HEK293 (cell line): ENCODE measurements around the gene SF3B6.

ENCODE experiments used
- CTCF ChIA-PET: fragments of 350-600 bp; formaldehyde crosslinking; extraction: SDS; loops from one replicate; lab custom pipeline; 2021; ENCODE audit warnings: antibody characterized with exemption; lab: Yijun Ruan, JAX
- POLR2A ChIA-PET: fragments of 300-600 bp; formaldehyde crosslinking; extraction: SDS; loops from one replicate; lab custom pipeline; 2020; ENCODE audit warnings: antibody characterized with exemption, inconsistent platforms; lab: Yijun Ruan, JAX
- H3K27ac ChIP-seq: fragments of 200-500 bp; sonication (Bioruptor generic); 2 replicates; pipeline ENCODE4 v1.5.1; 2014; ENCODE audit warnings: low read depth, low read length, control low read depth, inconsistent platforms; ENCODE audit errors: extremely low read depth
- H3K36me3 ChIP-seq, 2 experiments: fragments of 200-500 bp in 1 of 2; sonication (Bioruptor generic) in 1 of 2; 1 replicate in 1 of 2; 2 replicates in 1 of 2; pipeline ENCODE4 v1.5.1; 2014 to 2017; ENCODE audit warnings: inconsistent platforms in 2 of 2, low read length in 2 of 2; ENCODE audit not compliant: control insufficient read depth in 2 of 2, insufficient read depth in 1 of 2
- H3K4me1 ChIP-seq: fragments of 200-500 bp; sonication (Bioruptor generic); 2 replicates; pipeline ENCODE4 v1.5.1; 2014; ENCODE audit warnings: mild to moderate bottlenecking, low read length, inconsistent platforms; ENCODE audit not compliant: control insufficient read depth, insufficient read depth
- H3K4me3 ChIP-seq: 2 replicates; pipeline ENCODE4 v1.5.1; 2011; ENCODE audit warnings: low read depth, mild to moderate bottlenecking, control low read depth, low read length, moderate library complexity
- H3K9me3 ChIP-seq: fragments of 200-500 bp; sonication (Bioruptor generic); 2 replicates; pipeline ENCODE4 v1.5.1; 2014; ENCODE audit warnings: low read depth, low read length, inconsistent platforms; ENCODE audit not compliant: control insufficient read depth, insufficient read depth
- BCL6B ChIP-seq: fragments of 450-650 bp; formaldehyde crosslinking; IDR thresholded peaks from 2 replicates; pipeline ENCODE4 v1.5.1; 2017; ENCODE audit warnings: missing biosample characterization, missing genetic modification characterization
- HOXA7 ChIP-seq: sonication (generic); formaldehyde crosslinking; IDR thresholded peaks from 2 replicates; pipeline ENCODE4 v1.8.1; 2022; ENCODE audit warnings: missing genetic modification reagents, borderline replicate concordance
- IKZF3 ChIP-seq: fragments of 450-650 bp; IDR thresholded peaks from 2 replicates; pipeline ENCODE4 v1.5.0; 2018; ENCODE audit warnings: missing biosample characterization, mild to moderate bottlenecking, missing genetic modification characterization, moderate library complexity
- KLF16 ChIP-seq: fragments of 450-650 bp; formaldehyde crosslinking; IDR thresholded peaks from 2 replicates; pipeline ENCODE4 v1.5.1; 2017; ENCODE audit warnings: missing biosample characterization, missing genetic modification characterization
- KLF9 ChIP-seq: fragments of 450-650 bp; formaldehyde crosslinking; IDR thresholded peaks from 2 replicates; pipeline ENCODE4 v1.5.1; 2016; ENCODE audit warnings: missing biosample characterization, missing genetic modification characterization, low read depth
- PATZ1 ChIP-seq: fragments of 450-650 bp; formaldehyde crosslinking; IDR thresholded peaks from 2 replicates; pipeline ENCODE4 v1.5.1; 2016; ENCODE audit warnings: missing biosample characterization, missing genetic modification characterization
- RBAK ChIP-seq: fragments of 450-650 bp; formaldehyde crosslinking; IDR thresholded peaks from 2 replicates; pipeline ENCODE4 v1.5.1; 2016; ENCODE audit warnings: missing biosample characterization, missing genetic modification characterization
- ZBTB8A ChIP-seq: fragments of 450-650 bp; formaldehyde crosslinking; IDR thresholded peaks from 2 replicates; pipeline ENCODE4 v1.5.1; 2016; ENCODE audit warnings: missing biosample characterization, missing genetic modification characterization
- ZNF132 ChIP-seq: fragments of 450-650 bp; formaldehyde crosslinking; IDR thresholded peaks from 2 replicates; pipeline ENCODE4 v1.5.1; 2017; ENCODE audit warnings: missing biosample characterization, missing genetic modification characterization, borderline replicate concordance
- ZNF133 ChIP-seq: fragments of 450-650 bp; formaldehyde crosslinking; IDR thresholded peaks from 2 replicates; pipeline ENCODE4 v1.5.1; 2016; ENCODE audit warnings: missing biosample characterization, missing genetic modification characterization
- ZNF146 ChIP-seq: fragments of 450-650 bp; formaldehyde crosslinking; IDR thresholded peaks from 2 replicates; pipeline ENCODE4 v1.5.1; 2016; ENCODE audit warnings: missing biosample characterization, missing genetic modification characterization
- ZNF175 ChIP-seq: fragments of 450-650 bp; formaldehyde crosslinking; IDR thresholded peaks from 2 replicates; pipeline ENCODE4 v1.5.1; 2016; ENCODE audit warnings: missing biosample characterization, missing genetic modification characterization
- ZNF2 ChIP-seq: fragments of 450-650 bp; formaldehyde crosslinking; IDR thresholded peaks from 2 replicates; pipeline ENCODE4 v1.5.1; 2016; ENCODE audit warnings: missing biosample characterization, missing genetic modification characterization
- ZNF274 ChIP-seq, 2 experiments: fragments of 200-500 bp in 1 of 2; fragments of 450-650 bp in 1 of 2; sonication (Bioruptor generic) in 1 of 2; formaldehyde crosslinking in 1 of 2; IDR thresholded peaks; 2 replicates each; pipeline versions ENCODE4 v1.5.1 to v1.6.1; 2014 to 2016; ENCODE audit warnings: borderline replicate concordance in 1 of 2, inconsistent platforms in 1 of 2, low read length in 1 of 2, missing biosample characterization in 1 of 2, missing genetic modification characterization in 1 of 2
- ZNF324 ChIP-seq: fragments of 450-650 bp; formaldehyde crosslinking; IDR thresholded peaks from 2 replicates; pipeline ENCODE4 v1.5.1; 2016; ENCODE audit warnings: missing biosample characterization, missing genetic modification characterization
- ZNF362 ChIP-seq: fragments of 450-650 bp; formaldehyde crosslinking; IDR thresholded peaks from 2 replicates; pipeline ENCODE4 v1.5.1; 2016; ENCODE audit warnings: missing biosample characterization, missing genetic modification characterization
- ZNF398 ChIP-seq: fragments of 450-650 bp; formaldehyde crosslinking; IDR thresholded peaks from 2 replicates; pipeline ENCODE4 v1.5.1; 2017; ENCODE audit warnings: missing biosample characterization, missing genetic modification characterization
- ZNF501 ChIP-seq: fragments of 450-650 bp; formaldehyde crosslinking; IDR thresholded peaks from 2 replicates; pipeline ENCODE4 v1.5.1; 2016; ENCODE audit warnings: missing biosample characterization, missing genetic modification characterization
- ZNF510 ChIP-seq: fragments of 450-650 bp; formaldehyde crosslinking; IDR thresholded peaks from 2 replicates; pipeline ENCODE4 v1.5.1; 2018; ENCODE audit warnings: mild to moderate bottlenecking, missing genetic modification characterization, missing biosample characterization; ENCODE audit not compliant: insufficient replicate concordance
- ZNF610 ChIP-seq: fragments of 450-650 bp; formaldehyde crosslinking; IDR thresholded peaks from 2 replicates; pipeline ENCODE4 v1.5.1; 2016; ENCODE audit warnings: missing biosample characterization, missing genetic modification characterization, borderline replicate concordance
- ZNF626 ChIP-seq: fragments of 450-650 bp; sonication (Bioruptor Pico); formaldehyde crosslinking; IDR thresholded peaks from 2 replicates; pipeline ENCODE4 v1.5.1; 2018; ENCODE audit warnings: missing biosample characterization, missing genetic modification characterization, inconsistent platforms
- ZNF658 ChIP-seq: fragments of 450-650 bp; formaldehyde crosslinking; IDR thresholded peaks from 2 replicates; pipeline ENCODE4; 2016; ENCODE audit warnings: missing biosample characterization, missing genetic modification characterization
- ZNF677 ChIP-seq: fragments of 450-650 bp; IDR thresholded peaks from 2 replicates; pipeline ENCODE4 v1.5.0; 2018; ENCODE audit warnings: missing biosample characterization, mild to moderate bottlenecking, missing genetic modification characterization, moderate library complexity
- ZNF692 ChIP-seq: fragments of 450-650 bp; formaldehyde crosslinking; IDR thresholded peaks from 2 replicates; pipeline ENCODE4 v1.5.1; 2016; ENCODE audit warnings: missing biosample characterization, missing genetic modification characterization
- ZNF704 ChIP-seq: fragments of 450-650 bp; formaldehyde crosslinking; IDR thresholded peaks from 2 replicates; pipeline ENCODE4 v1.5.1; 2016; ENCODE audit warnings: missing biosample characterization, missing genetic modification characterization
- ZNF843 ChIP-seq: fragments of 450-650 bp; formaldehyde crosslinking; IDR thresholded peaks from 2 replicates; pipeline ENCODE4 v1.5.1; 2016; ENCODE audit warnings: missing biosample characterization, missing genetic modification characterization

Gene SF3B6

GRCh38 chr2:24084386-24085199, 8.5 kb upstream of the SF3B6 start, which contains the start of gene TP53I3 (continued):
- TF ChIP-seq ZNF501 (peak; percentile 93), IKZF3 (peak; percentile 98), ZNF324 (tag by site-specific recombination) (no peak), ZNF132 (no peak), ZNF146 (tag by site-specific recombination) (no peak), ZNF398 (tag by site-specific recombination) (no peak), ZNF704 (no peak), ZNF510 (tag by site-specific recombination) (no peak), ZNF610 (tag by site-specific recombination) (no peak), ZNF843 (peak; percentile 16; the same call in 1 of the 2 replicates), RBAK (tag by site-specific recombination) (no peak), ZNF626 (tag by site-specific recombination) (no peak), ZNF677 (tag by site-specific recombination) (no peak), BCL6B (no peak), ZNF2 (tag by site-specific recombination) (peak; percentile 81; the same call in 1 of the 2 replicates), ZNF362 (tag by site-specific recombination) (no peak)

GRCh38 chr2:24083567-24084385, 7.7 kb upstream of the SF3B6 start:
- Histone ChIP-seq H3K4me1 (no peaks in the 10 kb centered on the region), H3K36me3 (peaks cover 3 to 46% of the 10 kb centered on the region in 2 experiments; a peak in 2 of 3 replicates), H3K27ac (peak overlapping the region; percentile 79), H3K9me3 (no peaks in the 10 kb centered on the region), H3K4me3 (peak overlapping the region; percentile 68)
- ChIA-PET POLR2A (interaction anchor here (0.6 to 2.4 kb wide), 10 partner anchors 8 to 259 kb away, joined by 3 to 14 read pairs (median 4); partner anchors contain the start of genes ATAD2B, SF3B6 and WDCP), CTCF (interaction anchor here (0.5 to 3.1 kb wide), 29 partner anchors 9 to 561 kb away, joined by 3 to 23 read pairs (median 4); partner anchors contain the start of genes ATAD2B and WDCP)
- no peak; the same call in 1 of the 2 replicates for TF ChIP-seq KLF9 (tag by site-specific recombination)
- no peak for TF ChIP-seq PATZ1 (tag by site-specific recombination)
- no peak for TF ChIP-seq HOXA7
- TF ChIP-seq ZNF658 (tag by site-specific recombination): no peak
- TF ChIP-seq KLF16: no peak
- TF ChIP-seq ZNF274 (IDR thresholded peaks at IDR 0.05; ENCODE audit: low read length): no peak
- no peak for TF ChIP-seq ZNF274 (tag by site-specific recombination; IDR thresholded peaks at IDR 0.05; ENCODE audit: borderline replicate concordance)
- TF ChIP-seq ZNF692 (tag by site-specific recombination): no peak
- no peak for TF ChIP-seq ZNF175 (tag by site-specific recombination)
- peak; percentile 97 for TF ChIP-seq ZBTB8A
- TF ChIP-seq ZNF133 (tag by site-specific recombination): no peak
